ENCODE measurements around the gene ADAM10. TPM values are rescaled to one million over a fixed set of nuclear protein-coding genes. Genes with fewer than 3 reads are reported as not detected.

Gene ADAM10
- polyA plus RNA-seq, 3 donors = 66.0 to 269 (median 149) TPM

DNA sequence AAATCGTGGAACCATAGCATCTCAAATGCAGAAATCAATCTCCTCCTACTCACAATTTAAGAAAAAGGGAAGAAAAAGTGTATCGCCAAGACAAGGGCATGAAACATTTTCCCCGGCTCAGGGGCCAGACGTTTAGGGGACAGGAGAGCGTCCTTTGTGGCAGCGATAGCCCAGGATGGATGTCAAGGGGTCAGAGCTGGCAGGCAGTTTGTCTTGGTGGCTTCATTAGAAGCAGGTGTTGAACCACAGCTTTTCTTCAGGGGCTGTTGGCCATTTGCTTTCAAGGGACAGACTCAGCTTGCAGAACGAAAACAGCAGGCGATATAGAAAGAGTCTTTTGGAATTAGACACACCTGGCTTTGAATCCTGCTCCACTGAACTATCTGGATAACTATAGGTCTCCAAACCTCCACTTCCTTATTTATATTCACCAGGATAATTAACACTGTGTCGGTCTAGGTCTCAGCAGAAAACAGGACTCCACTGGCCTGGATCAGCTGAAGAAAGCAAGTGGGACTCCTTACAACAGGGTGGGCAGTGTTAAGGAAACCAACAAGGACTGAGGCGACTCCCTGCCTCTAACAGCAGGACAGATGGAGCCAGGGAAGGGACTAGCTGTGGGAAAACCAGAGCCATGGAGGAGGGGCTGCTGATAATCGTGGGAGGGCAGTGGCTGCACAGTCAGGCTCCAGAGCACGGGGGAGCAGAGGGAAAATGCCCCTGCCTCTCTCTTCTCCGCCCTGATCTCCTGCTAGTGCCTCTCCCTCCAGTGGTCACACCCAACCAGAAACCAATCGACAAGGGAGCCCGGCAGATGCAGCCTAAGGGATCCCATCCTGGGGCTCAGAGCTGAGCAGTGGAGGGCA lies 194.1 kb downstream of the ADAM10 start:
- WGBS (ENCODE audit: insufficient coverage) = 93% methylated on average over 14 of the region's 15 CpGs

DNA sequence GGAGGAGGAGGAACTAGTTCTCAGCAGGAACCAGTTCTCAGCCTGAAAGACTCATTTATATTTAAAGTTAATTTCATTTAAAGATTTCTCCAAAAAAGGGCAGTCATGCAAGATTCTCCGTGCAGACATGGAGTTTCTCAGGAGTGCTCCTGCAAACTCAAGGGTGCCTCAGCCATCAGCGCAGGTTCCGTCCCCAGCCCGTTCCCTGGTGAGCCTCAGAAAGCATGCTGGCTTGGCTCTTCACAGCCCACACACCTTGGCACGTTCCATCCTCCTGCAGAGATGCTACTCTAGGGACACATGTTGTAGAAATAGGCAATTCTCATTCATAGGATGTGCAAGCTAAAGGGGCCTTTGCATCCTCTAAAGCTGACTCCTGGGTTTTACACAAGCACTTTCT lies 194.7 kb downstream of the ADAM10 start:
- 94% methylated on average over 2 of the region's 5 CpGs for WGBS (ENCODE audit: insufficient coverage)
- intact Hi-C loops (cut with micrococcal nuclease) = no loop called here

More for the DNA sequence above, 194.1 kb downstream of the ADAM10 start:
- no peaks in the 10 kb centered on the region for H3K36me3 ChIP-seq (replicated peaks in 1 of 2; ENCODE audit: control insufficient read depth in 1 of 2, insufficient read depth in 2 of 2, low read length in 2 of 2)
- Mint-ChIP-seq H3K27ac (no peak overlapping the region), H3K4me1 (peaks cover 20% of the 10 kb centered on the region), H3K27me3 (ENCODE audit: low read depth in 3 of 3) (peaks cover 1 to 10% (median 2%) of the 10 kb centered on the region in 3 donors), H3K9me3 (peaks cover 0 to 2% (median 0%) of the 10 kb centered on the region in 7 donors), H3K36me3 (no peaks in the 10 kb centered on the region), H3K4me3 (no peak overlapping the region)
- H3K4me1 ChIP-seq (ENCODE audit: control insufficient read depth in 1 of 2, insufficient read depth in 2 of 2, low read length in 2 of 2) = peaks cover 15 to 38% of the 10 kb centered on the region in 2 donors
- no peak overlapping the region for H3K4me3 ChIP-seq (replicated peaks in 1 of 3; ENCODE audit: low read depth in 2 of 3, low read length in 3 of 3)
- peak overlapping the region; percentile 12 for H2AFZ ChIP-seq (ENCODE audit: insufficient read depth, low read depth, low read length, poor library complexity, severe bottlenecking)
- H3K4me2 ChIP-seq (replicated peaks; ENCODE audit: extremely low read depth, low read length, poor library complexity, severe bottlenecking) = no peak overlapping the region
- H3K27ac ChIP-seq (ENCODE audit: low read depth in 1 of 2, low read length in 2 of 2) = no peak overlapping the region
- no peaks in the 10 kb centered on the region for H3K9me3 ChIP-seq (replicated peaks in 1 of 2; ENCODE audit: control insufficient read depth in 1 of 2, insufficient read depth in 1 of 2, low read length in 2 of 2)
- TF ChIP-seq, protein P1, sequence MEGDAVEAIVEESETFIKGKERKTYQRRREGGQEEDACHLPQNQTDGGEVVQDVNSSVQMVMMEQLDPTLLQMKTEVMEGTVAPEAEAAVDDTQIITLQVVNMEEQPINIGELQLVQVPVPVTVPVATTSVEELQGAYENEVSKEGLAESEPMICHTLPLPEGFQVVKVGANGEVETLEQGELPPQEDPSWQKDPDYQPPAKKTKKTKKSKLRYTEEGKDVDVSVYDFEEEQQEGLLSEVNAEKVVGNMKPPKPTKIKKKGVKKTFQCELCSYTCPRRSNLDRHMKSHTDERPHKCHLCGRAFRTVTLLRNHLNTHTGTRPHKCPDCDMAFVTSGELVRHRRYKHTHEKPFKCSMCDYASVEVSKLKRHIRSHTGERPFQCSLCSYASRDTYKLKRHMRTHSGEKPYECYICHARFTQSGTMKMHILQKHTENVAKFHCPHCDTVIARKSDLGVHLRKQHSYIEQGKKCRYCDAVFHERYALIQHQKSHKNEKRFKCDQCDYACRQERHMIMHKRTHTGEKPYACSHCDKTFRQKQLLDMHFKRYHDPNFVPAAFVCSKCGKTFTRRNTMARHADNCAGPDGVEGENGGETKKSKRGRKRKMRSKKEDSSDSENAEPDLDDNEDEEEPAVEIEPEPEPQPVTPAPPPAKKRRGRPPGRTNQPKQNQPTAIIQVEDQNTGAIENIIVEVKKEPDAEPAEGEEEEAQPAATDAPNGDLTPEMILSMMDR (IDR thresholded peaks at IDR 0.05) = no peak
- H4K20me1 ChIP-seq (ENCODE audit: insufficient read depth, low read length) = no peaks in the 10 kb centered on the region
- no peaks in the 10 kb centered on the region for H3K79me2 ChIP-seq (ENCODE audit: insufficient read depth, low read length)
- DNase-seq = no peak
- no peaks in the 10 kb centered on the region for H3K27me3 ChIP-seq (ENCODE audit: control insufficient read depth in 2 of 2, insufficient read depth in 2 of 2, low read length in 2 of 2)
- H3K9ac ChIP-seq (ENCODE audit: insufficient read depth, low read length, poor library complexity, severe bottlenecking) = no peak overlapping the region
- intact Hi-C loops (cut with micrococcal nuclease) = no loop called here

More for the DNA sequence above, 194.7 kb downstream of the ADAM10 start:
- Mint-ChIP-seq H3K4me3 (no peak overlapping the region), H3K27ac (no peak overlapping the region), H3K27me3 (ENCODE audit: low read depth in 3 of 3) (peaks cover 1 to 11% (median 2%) of the 10 kb centered on the region in 3 donors), H3K9me3 (peaks cover 0 to 2% (median 0%) of the 10 kb centered on the region in 7 donors), H3K4me1 (peaks cover 20% of the 10 kb centered on the region), H3K36me3 (no peaks in the 10 kb centered on the region)
- Histone ChIP-seq H2AFZ (ENCODE audit: insufficient read depth, low read depth, low read length, poor library complexity, severe bottlenecking) (no peak overlapping the region), H3K9ac (ENCODE audit: insufficient read depth, low read length, poor library complexity, severe bottlenecking) (no peak overlapping the region), H3K4me1 (ENCODE audit: control insufficient read depth in 1 of 2, insufficient read depth in 2 of 2, low read length in 2 of 2) (peaks cover 15 to 38% of the 10 kb centered on the region in 2 donors), H3K27me3 (ENCODE audit: control insufficient read depth in 2 of 2, insufficient read depth in 2 of 2, low read length in 2 of 2) (no peaks in the 10 kb centered on the region), H3K27ac (ENCODE audit: low read depth in 1 of 2, low read length in 2 of 2) (no peak overlapping the region), H3K4me3 (replicated peaks in 1 of 3; ENCODE audit: low read depth in 2 of 3, low read length in 3 of 3) (no peak overlapping the region), H3K36me3 (replicated peaks in 1 of 2; ENCODE audit: control insufficient read depth in 1 of 2, insufficient read depth in 2 of 2, low read length in 2 of 2) (no peaks in the 10 kb centered on the region), H3K4me2 (replicated peaks; ENCODE audit: extremely low read depth, low read length, poor library complexity, severe bottlenecking) (no peak overlapping the region), H3K79me2 (ENCODE audit: insufficient read depth, low read length) (no peaks in the 10 kb centered on the region), H3K9me3 (replicated peaks in 1 of 2; ENCODE audit: control insufficient read depth in 1 of 2, insufficient read depth in 1 of 2, low read length in 2 of 2) (no peaks in the 10 kb centered on the region), H4K20me1 (ENCODE audit: insufficient read depth, low read length) (no peaks in the 10 kb centered on the region)
- no peak for DNase-seq
- TF ChIP-seq, protein P1 (IDR thresholded peaks at IDR 0.05) = no peak
